Uterus (tissue), 2 donors: ENCODE data around the gene LRP1.

Experiments used
- POLR2A ChIP-seq, 2 donors: fragments of 450-650 bp; IDR thresholded peaks; one replicate each; pipeline ENCODE4 v1.6.1; 2016; ENCODE audit warnings: antibody characterized with exemption in 2 of 2, mild to moderate bottlenecking in 1 of 2, moderate library complexity in 1 of 2
- TF ChIP-seq, protein P1 (sequence below), 4 experiments: fragments of 200-600 bp in 2 of 4; fragments of 450-650 bp in 2 of 4; sonication (generic) in 2 of 4; IDR thresholded peaks; one replicate each; pipeline ENCODE4 v1.5.1; 2016 to 2019; ENCODE audit warnings: antibody characterized with exemption in 4 of 4, mild to moderate bottlenecking in 2 of 4, moderate library complexity in 1 of 4

- TF ChIP-seq, protein P1, sequence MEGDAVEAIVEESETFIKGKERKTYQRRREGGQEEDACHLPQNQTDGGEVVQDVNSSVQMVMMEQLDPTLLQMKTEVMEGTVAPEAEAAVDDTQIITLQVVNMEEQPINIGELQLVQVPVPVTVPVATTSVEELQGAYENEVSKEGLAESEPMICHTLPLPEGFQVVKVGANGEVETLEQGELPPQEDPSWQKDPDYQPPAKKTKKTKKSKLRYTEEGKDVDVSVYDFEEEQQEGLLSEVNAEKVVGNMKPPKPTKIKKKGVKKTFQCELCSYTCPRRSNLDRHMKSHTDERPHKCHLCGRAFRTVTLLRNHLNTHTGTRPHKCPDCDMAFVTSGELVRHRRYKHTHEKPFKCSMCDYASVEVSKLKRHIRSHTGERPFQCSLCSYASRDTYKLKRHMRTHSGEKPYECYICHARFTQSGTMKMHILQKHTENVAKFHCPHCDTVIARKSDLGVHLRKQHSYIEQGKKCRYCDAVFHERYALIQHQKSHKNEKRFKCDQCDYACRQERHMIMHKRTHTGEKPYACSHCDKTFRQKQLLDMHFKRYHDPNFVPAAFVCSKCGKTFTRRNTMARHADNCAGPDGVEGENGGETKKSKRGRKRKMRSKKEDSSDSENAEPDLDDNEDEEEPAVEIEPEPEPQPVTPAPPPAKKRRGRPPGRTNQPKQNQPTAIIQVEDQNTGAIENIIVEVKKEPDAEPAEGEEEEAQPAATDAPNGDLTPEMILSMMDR (IDR thresholded peaks at IDR 0.05) = no peak
- no peak for TF ChIP-seq POLR2A (IDR thresholded peaks at IDR 0.05)
Measured at GRCh38 chr12:57164966-57165625, 36.8 kb downstream of the LRP1 start.
